SK-N-MC (cell line): ENCODE data around the gene TMEM186.
"Not testable (repeated sequence)": the region's sequence is repeated elsewhere in the genome, so short reads cannot be mapped to it uniquely, and the experiment has no call there.

ENCODE experiments used
- DNase-seq: peaks from one replicate; pipeline ENCODE4 v3.0.0-alpha.2; 2011; ENCODE audit warnings: low read depth, low spot score
- H3K27ac ChIP-seq: fragments of 200-600 bp; sonication (generic); 2 replicates; pipeline ENCODE4 v1.5.1; 2016; ENCODE audit warnings: mixed run types
- H3K36me3 ChIP-seq: fragments of 200-600 bp; sonication (generic); 2 replicates; pipeline ENCODE4 v1.6.1; 2017; ENCODE audit warnings: antibody characterized with exemption, low read length, mixed read lengths; ENCODE audit not compliant: insufficient read depth
- H3K4me3 ChIP-seq: fragments of 200-600 bp; sonication (generic); 2 replicates; pipeline ENCODE4 v1.5.1; 2016
- H3K9ac ChIP-seq: fragments of 200-600 bp; sonication (generic); 2 replicates; pipeline ENCODE4 v1.8.0; 2017; ENCODE audit warnings: mixed run types, mixed read lengths; ENCODE audit not compliant: insufficient read length
- H3K9me3 ChIP-seq: fragments of 200-600 bp; sonication (generic); 2 replicates; pipeline ENCODE4 v1.6.1; 2017; ENCODE audit warnings: low read depth, mild to moderate bottlenecking, antibody characterized with exemption, low read length, moderate library complexity, mixed read lengths
- EZH2 ChIP-seq: fragments of 200-600 bp; sonication (generic); IDR thresholded peaks from one replicate; pipeline ENCODE4 v1.6.1; 2017; ENCODE audit warnings: antibody characterized with exemption
- FOXP2 ChIP-seq: optimal IDR thresholded peaks from 2 replicates; pipeline ENCODE3; 2011; ENCODE audit warnings: mild to moderate bottlenecking, moderate library complexity; ENCODE audit not compliant: insufficient read depth; ENCODE audit errors: extremely low read length, control extremely low read depth
- POLR2AphosphoS5 ChIP-seq: IDR thresholded peaks from 2 replicates; pipeline ENCODE4 v1.6.1; 2012; ENCODE audit warnings: mild to moderate bottlenecking, low read depth, low read length, borderline replicate concordance

The TMEM186 gene

DNA sequence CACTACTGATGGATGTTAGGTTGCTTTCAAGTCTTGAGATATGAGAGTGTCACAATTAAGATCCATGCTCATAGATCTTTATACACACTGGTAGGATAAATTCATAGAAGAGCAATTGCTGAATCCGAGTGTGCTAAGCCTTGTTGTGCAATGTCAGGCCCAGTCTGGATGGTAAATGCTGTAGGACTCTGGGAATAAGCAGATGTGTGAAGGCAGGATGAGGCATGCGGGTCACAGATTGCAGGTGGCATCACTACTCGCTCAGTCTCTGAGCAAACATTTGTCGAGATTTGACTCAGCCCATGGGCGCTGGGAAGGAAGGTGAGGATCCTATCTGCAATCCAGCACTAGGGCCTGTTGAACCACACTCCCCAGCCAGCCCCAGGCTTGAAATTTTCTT, 40.7 kb downstream of the TMEM186 start:
- no peak overlapping the region for H3K9ac ChIP-seq
- DNase-seq: no peak
- TF ChIP-seq EZH2: no peak
- TF ChIP-seq FOXP2: no peak
- no peak for TF ChIP-seq POLR2AphosphoS5

GRCh38 chr16:8753416-8754054, 43.9 kb downstream of the TMEM186 start:
- no peak overlapping the region for H3K9ac ChIP-seq
- no peak overlapping the region for H3K27ac ChIP-seq
- no peaks in the 10 kb centered on the region for H3K9me3 ChIP-seq
- H3K36me3 ChIP-seq: no peaks in the 10 kb centered on the region
- no peak overlapping the region for H3K4me3 ChIP-seq
- TF ChIP-seq FOXP2 (no peak), POLR2AphosphoS5 (no peak), EZH2 (no peak)
- DNase-seq: no peak

More for the DNA sequence above, 40.7 kb downstream of the TMEM186 start:
- Histone ChIP-seq H3K4me3 (no peak overlapping the region), H3K9me3 (no peaks in the 10 kb centered on the region), H3K27ac (no peak overlapping the region), H3K36me3 (no peaks in the 10 kb centered on the region)

- no peak overlapping the region for H3K27ac ChIP-seq
- no peak for DNase-seq
- H3K4me3 ChIP-seq: no peak overlapping the region
- no peak for TF ChIP-seq POLR2AphosphoS5
- no peak for TF ChIP-seq EZH2
- no peak for TF ChIP-seq FOXP2
- H3K9ac ChIP-seq: no peak overlapping the region
- H3K9me3 ChIP-seq: no peaks in the 10 kb centered on the region
- H3K36me3 ChIP-seq: no peaks in the 10 kb centered on the region
Measured at GRCh38 chr16:8752706-8753105, 44.7 kb downstream of the TMEM186 start.

GRCh38 chr16:8751481-8752311, 45.7 kb downstream of the TMEM186 start:
- no peak for DNase-seq
- H3K27ac ChIP-seq: no peak overlapping the region

GRCh38 chr16:8748944-8749343, 48.5 kb downstream of the TMEM186 start:
- not testable (repeated sequence) for H3K9me3 ChIP-seq, H3K27ac ChIP-seq, H3K4me3 ChIP-seq, DNase-seq, H3K9ac ChIP-seq, H3K36me3 ChIP-seq

More at GRCh38 chr16:8751481-8752311, 45.7 kb downstream of the TMEM186 start:
- H3K36me3 ChIP-seq: no peaks in the 10 kb centered on the region
- H3K9me3 ChIP-seq: no peaks in the 10 kb centered on the region
- no peak for TF ChIP-seq EZH2
- no peak for TF ChIP-seq FOXP2
- no peak for TF ChIP-seq POLR2AphosphoS5
- no peak overlapping the region for H3K4me3 ChIP-seq
- no peak overlapping the region for H3K9ac ChIP-seq
